Testis (tissue), 3 donors: ENCODE measurements around the gene ELSPBP1. TPM values are rescaled to one million over a fixed set of nuclear protein-coding genes. Genes with fewer than 3 reads are reported as not detected.

ENCODE experiments used
- DNase-seq: peaks from one replicate; pipeline ENCODE4 v3.0.0-alpha.2; 2019
- H3K27ac ChIP-seq, 2 donors: fragments of 200-600 bp; sonication (generic); one replicate each; pipeline ENCODE4 v1.5.1; 2019
- H3K27me3 ChIP-seq: fragments of 200-600 bp; sonication (generic); one replicate; pipeline ENCODE4 v1.5.1; 2019
- H3K36me3 ChIP-seq: fragments of 200-600 bp; sonication (generic); one replicate; pipeline ENCODE4 v1.5.1; 2017; ENCODE audit warnings: low read depth; ENCODE audit errors: missing control alignments
- H3K4me1 ChIP-seq: fragments of 200-600 bp; sonication (generic); one replicate; pipeline ENCODE4 v1.5.1; 2019
- H3K4me3 ChIP-seq, 2 donors: fragments of 200-600 bp; sonication (generic); one replicate each; pipeline ENCODE4 v1.5.1; 2017 to 2019
- H3K9me3 ChIP-seq: fragments of 200-600 bp; sonication (generic); one replicate; pipeline ENCODE4 v1.5.1; 2017
- POLR2A ChIP-seq: fragments of 450-650 bp; IDR thresholded peaks from one replicate; pipeline ENCODE4 v1.6.1; 2017; ENCODE audit warnings: antibody characterized with exemption, mild to moderate bottlenecking, moderate library complexity
- WGBS, 2 donors: methylation state at CpG; one replicate each; pipeline ENCODE4 v1.1.5; 2018; 5-methylcytosine and 5-hydroxymethylcytosine counted together
- intact Hi-C: fragments of 100-400 bp; cut with DNase I; formaldehyde crosslinking; loops from one replicate; pipeline ENCODE4 v1.15.1; 2023; ENCODE audit warnings: low total_unique reads
- polyA plus RNA-seq: library from polyadenylated mRNA; stranded (reverse); fragments of 350-450 nt; fragmentation: Illumina TruSeq; extraction: RNeasy Lipid Tissue Mini Kit (QIAGEN cat#74804); gene quantifications from one replicate; pipeline ENCODE4 v1.2.3, GENCODE V29; 2014; ENCODE audit warnings: low read depth, low replicate concordance; ENCODE audit not compliant: insufficient read depth
- total RNA-seq, 2 donors: library from RNA; depleted of rRNA; stranded (reverse); fragments of >200 nt; gene quantifications; one replicate each; pipeline ENCODE4 v1.2.3, GENCODE V29; 2016
- TF ChIP-seq, protein P1 (sequence below), 3 experiments: fragments of 450-650 bp in 2 of 3; fragments of 200-600 bp in 1 of 3; sonication (generic) in 1 of 3; IDR thresholded peaks; one replicate each; pipeline ENCODE4 v1.5.1; 2016 to 2019; ENCODE audit warnings: antibody characterized with exemption in 3 of 3, mild to moderate bottlenecking in 2 of 3, moderate library complexity in 1 of 3

Gene ELSPBP1
- total and polyA plus RNA-seq, 3 donors from 2014 or later: 0.25 to 1.2 (median 1.1) TPM

DNA sequence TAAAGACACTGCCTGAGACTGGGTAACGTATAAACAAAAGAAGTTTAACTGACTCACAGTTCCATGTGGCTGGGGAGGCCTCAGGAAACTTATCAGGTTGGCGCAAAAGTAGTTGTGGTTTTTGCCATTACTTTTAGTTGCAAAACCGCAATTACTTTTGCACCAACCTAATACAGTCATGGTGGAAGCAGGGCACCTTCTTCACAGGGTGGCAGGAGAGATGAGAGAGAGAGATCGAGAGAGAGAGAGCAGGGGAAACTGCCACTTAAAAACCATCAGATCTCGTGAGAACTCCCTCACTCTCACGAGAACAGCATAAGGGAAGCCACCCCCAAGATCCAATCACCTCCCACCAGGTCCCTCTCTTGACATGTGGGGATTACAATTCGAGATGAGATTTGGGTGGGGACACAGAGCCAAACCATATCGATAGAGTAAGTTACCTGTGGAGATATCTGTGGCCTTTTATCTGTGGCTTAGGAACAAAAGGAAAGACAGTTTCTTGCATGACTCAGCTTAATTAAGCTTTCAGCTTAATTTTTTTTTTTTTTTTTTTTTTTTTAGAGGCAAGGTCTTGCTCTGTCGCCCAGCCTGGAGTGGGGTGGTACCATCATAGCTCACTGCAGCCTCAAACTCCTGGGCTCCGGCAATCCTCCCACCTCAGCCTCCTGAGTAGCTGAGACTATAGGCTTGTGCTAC is 57.1 kb downstream of the ELSPBP1 start:
- no peak overlapping the region for H3K27ac ChIP-seq
- 75 to 86% methylated on average over 10 of the region's 10 CpGs for WGBS, 2 donors
- TF ChIP-seq, protein P1, sequence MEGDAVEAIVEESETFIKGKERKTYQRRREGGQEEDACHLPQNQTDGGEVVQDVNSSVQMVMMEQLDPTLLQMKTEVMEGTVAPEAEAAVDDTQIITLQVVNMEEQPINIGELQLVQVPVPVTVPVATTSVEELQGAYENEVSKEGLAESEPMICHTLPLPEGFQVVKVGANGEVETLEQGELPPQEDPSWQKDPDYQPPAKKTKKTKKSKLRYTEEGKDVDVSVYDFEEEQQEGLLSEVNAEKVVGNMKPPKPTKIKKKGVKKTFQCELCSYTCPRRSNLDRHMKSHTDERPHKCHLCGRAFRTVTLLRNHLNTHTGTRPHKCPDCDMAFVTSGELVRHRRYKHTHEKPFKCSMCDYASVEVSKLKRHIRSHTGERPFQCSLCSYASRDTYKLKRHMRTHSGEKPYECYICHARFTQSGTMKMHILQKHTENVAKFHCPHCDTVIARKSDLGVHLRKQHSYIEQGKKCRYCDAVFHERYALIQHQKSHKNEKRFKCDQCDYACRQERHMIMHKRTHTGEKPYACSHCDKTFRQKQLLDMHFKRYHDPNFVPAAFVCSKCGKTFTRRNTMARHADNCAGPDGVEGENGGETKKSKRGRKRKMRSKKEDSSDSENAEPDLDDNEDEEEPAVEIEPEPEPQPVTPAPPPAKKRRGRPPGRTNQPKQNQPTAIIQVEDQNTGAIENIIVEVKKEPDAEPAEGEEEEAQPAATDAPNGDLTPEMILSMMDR (IDR thresholded peaks at IDR 0.05): no peak
- TF ChIP-seq POLR2A: no peak

DNA sequence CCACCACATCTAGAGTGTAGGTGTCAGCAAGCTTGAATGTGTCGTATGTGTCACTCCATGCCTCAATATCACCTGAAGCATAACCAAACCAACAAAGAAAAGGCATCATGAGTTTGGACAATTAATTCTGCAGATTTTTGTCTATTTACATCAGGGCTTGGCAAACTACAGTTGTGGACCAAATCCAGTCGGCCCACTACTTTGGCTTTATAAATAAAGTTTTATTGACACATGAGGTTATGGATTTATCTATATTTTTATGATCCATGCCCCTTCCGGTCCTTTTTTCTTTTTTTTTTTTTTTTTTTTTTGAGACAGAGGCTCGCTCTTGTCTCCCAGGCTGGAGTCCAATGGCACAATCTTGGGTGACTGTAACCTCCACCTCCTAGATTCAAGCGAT is 58.6 kb downstream of the ELSPBP1 start:
- H3K9me3 ChIP-seq: no peaks in the 10 kb centered on the region
- 69 to 72% methylated on average over 5 of the region's 5 CpGs for WGBS, 2 donors
- intact Hi-C loops: no loop called here

More for the DNA sequence above, 57.1 kb downstream of the ELSPBP1 start:
- no peaks in the 10 kb centered on the region for H3K27me3 ChIP-seq
- no peaks in the 10 kb centered on the region for H3K36me3 ChIP-seq
- intact Hi-C loops: no loop called here
- no peak overlapping the region for H3K4me3 ChIP-seq
- DNase-seq: no peak
- H3K4me1 ChIP-seq: no peaks in the 10 kb centered on the region
- H3K9me3 ChIP-seq: no peaks in the 10 kb centered on the region

DNA sequence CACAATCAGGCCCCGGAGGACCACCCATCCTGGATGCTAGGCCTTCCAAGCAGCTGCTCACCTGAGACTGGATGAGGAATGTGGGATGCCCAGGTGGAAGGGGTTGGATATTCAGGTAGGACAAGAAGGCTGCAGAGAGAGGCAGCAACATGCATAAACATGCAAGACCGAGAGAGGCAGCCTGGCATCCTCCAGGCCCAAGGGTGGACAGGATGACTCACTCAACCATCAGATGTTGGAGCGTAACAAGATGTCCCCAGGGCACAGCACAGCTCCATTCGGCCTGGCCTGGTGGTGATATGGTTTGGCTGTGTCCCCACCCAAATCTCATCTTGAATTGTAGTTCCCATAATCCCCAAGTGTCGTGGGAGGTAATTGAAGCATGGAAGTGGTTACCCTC is 59.4 kb downstream of the ELSPBP1 start:
- no peak for DNase-seq
- 92 to 93% methylated on average over 5 of the region's 5 CpGs for WGBS, 2 donors
- no peaks in the 10 kb centered on the region for H3K36me3 ChIP-seq
- no peaks in the 10 kb centered on the region for H3K4me1 ChIP-seq
- intact Hi-C loops: no loop called here
- H3K27ac ChIP-seq: no peak overlapping the region
- TF ChIP-seq, protein P1 (IDR thresholded peaks at IDR 0.05): no peak
- no peak for TF ChIP-seq POLR2A
- no peak overlapping the region for H3K4me3 ChIP-seq
- H3K27me3 ChIP-seq: no peaks in the 10 kb centered on the region
- H3K9me3 ChIP-seq: no peaks in the 10 kb centered on the region

More for the DNA sequence above, 58.6 kb downstream of the ELSPBP1 start:
- no peaks in the 10 kb centered on the region for H3K36me3 ChIP-seq
- H3K4me1 ChIP-seq: no peaks in the 10 kb centered on the region
- no peak overlapping the region for H3K27ac ChIP-seq
- DNase-seq: no peak
- TF ChIP-seq, protein P1 (IDR thresholded peaks at IDR 0.05): no peak
- TF ChIP-seq POLR2A: no peak
- H3K4me3 ChIP-seq: no peak overlapping the region
- H3K27me3 ChIP-seq: no peaks in the 10 kb centered on the region

DNA sequence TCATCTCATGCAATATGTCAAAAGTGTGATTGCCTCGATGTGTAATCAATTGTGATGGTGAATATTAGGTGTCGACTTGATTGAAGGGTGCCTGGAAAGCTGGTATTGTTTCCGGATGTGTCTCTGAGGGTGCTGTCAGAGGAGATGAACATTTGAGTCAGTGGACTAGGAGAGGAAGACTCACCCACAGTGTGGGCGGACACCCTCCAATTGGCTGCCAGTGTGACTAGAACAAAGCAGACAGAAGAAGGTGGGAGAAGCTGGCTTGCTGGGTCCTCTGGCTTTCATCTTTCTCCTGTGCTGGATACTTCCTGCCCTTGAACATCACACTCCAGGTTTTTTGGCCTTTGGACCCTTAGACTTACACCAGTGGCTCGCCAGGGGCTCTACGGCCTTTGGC is 64.9 kb downstream of the ELSPBP1 start:
- TF ChIP-seq POLR2A: no peak
- TF ChIP-seq, protein P1 (IDR thresholded peaks at IDR 0.05): no peak
- no peak overlapping the region for H3K4me3 ChIP-seq
- H3K4me1 ChIP-seq: no peaks in the 10 kb centered on the region
- H3K27me3 ChIP-seq: no peaks in the 10 kb centered on the region
- no peak for DNase-seq
- H3K27ac ChIP-seq: no peak overlapping the region
- no peaks in the 10 kb centered on the region for H3K9me3 ChIP-seq
- H3K36me3 ChIP-seq: no peaks in the 10 kb centered on the region
- 88 to 94% methylated on average over 6 of the region's 6 CpGs for WGBS, 2 donors
- intact Hi-C loops: no loop called here

DNA sequence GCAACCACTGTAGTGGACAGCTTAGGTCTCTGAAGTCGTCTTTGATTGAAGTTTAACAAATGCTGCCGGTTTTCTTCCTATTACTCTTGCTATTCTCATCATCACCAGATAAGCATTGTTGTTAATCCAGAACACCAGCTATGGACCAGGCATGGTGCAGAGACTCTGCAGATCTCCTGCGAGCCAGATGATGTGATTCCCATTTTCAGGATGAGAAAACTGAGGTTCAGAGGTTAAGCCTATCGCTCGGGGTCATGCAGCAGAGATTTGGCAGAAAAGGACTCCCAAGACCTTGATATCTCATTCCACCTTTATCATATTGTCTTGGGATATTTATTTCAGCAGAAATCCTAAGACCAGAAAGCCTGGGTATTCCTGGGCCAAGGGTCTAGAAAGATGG is 65.9 kb downstream of the ELSPBP1 start:
- Histone ChIP-seq H3K27me3 (no peaks in the 10 kb centered on the region), H3K36me3 (no peaks in the 10 kb centered on the region), H3K4me3 (no peak overlapping the region), H3K4me1 (no peaks in the 10 kb centered on the region), H3K9me3 (no peaks in the 10 kb centered on the region), H3K27ac (no peak overlapping the region)
- no peak for TF ChIP-seq POLR2A
- TF ChIP-seq, protein P1 (IDR thresholded peaks at IDR 0.05): no peak
- intact Hi-C loops: no loop called here
- DNase-seq: no peak
- WGBS, 2 donors: 89 to 91% methylated on average over 5 of the region's 5 CpGs
